BE2C (cell line): ENCODE results near the gene NDST1.

ENCODE experiments used
- DNase-seq: peaks from one replicate; pipeline ENCODE4 v3.0.0-alpha.2; 2020
- H3K27me3 ChIP-seq: fragments of 250-450 bp; sonication (Bioruptor Pico); 2 replicates; pipeline ENCODE4 v1.5.1; 2020; ENCODE audit warnings: mild to moderate bottlenecking
- H3K36me3 ChIP-seq: fragments of 250-450 bp; sonication (Bioruptor Pico); 2 replicates; pipeline ENCODE4 v1.5.1; 2020; ENCODE audit warnings: mild to moderate bottlenecking
- H3K4me1 ChIP-seq: fragments of 250-450 bp; sonication (Bioruptor Pico); 2 replicates; pipeline ENCODE4 v1.5.1; 2020
- H3K4me3 ChIP-seq: 2 replicates; pipeline ENCODE4 v1.5.1; 2011; ENCODE audit warnings: low read depth, low read length
- H3K9me3 ChIP-seq: fragments of 250-450 bp; sonication (Bioruptor Pico); 2 replicates; pipeline ENCODE4 v1.5.1; 2020
- CTCF ChIP-seq: IDR thresholded peaks from 2 replicates; pipeline ENCODE4 v1.5.1; 2012; ENCODE audit warnings: mild to moderate bottlenecking, low read depth, low read length

Gene NDST1

GRCh38 chr5:150573867-150574817 is 66.2 kb downstream of the NDST1 start:
- Histone ChIP-seq H3K4me3 (no peak overlapping the region), H3K36me3 (no peaks in the 10 kb centered on the region), H3K27me3 (no peaks in the 10 kb centered on the region), H3K9me3 (no peaks in the 10 kb centered on the region), H3K4me1 (peaks cover 22% of the 10 kb centered on the region)
- TF ChIP-seq CTCF: peak; percentile 33
- no peak for DNase-seq

- Histone ChIP-seq H3K4me3 (no peak overlapping the region), H3K9me3 (no peaks in the 10 kb centered on the region), H3K4me1 (peaks cover 22% of the 10 kb centered on the region), H3K27me3 (no peaks in the 10 kb centered on the region), H3K36me3 (no peaks in the 10 kb centered on the region)
- peak; percentile 84 for DNase-seq
- TF ChIP-seq CTCF: no peak
Measured at GRCh38 chr5:150574818-150575547, 67.1 kb downstream of the NDST1 start.

- no peaks in the 10 kb centered on the region for H3K27me3 ChIP-seq
- no peak for DNase-seq
- no peak overlapping the region for H3K4me3 ChIP-seq
- H3K9me3 ChIP-seq: no peaks in the 10 kb centered on the region
- TF ChIP-seq CTCF: no peak
- no peaks in the 10 kb centered on the region for H3K36me3 ChIP-seq
- peaks cover 22% of the 10 kb centered on the region for H3K4me1 ChIP-seq
Measured at GRCh38 chr5:150575745-150576448, 68.0 kb downstream of the NDST1 start.

- peaks cover 22% of the 10 kb centered on the region for H3K4me1 ChIP-seq
- no peaks in the 10 kb centered on the region for H3K27me3 ChIP-seq
- no peaks in the 10 kb centered on the region for H3K36me3 ChIP-seq
- no peak for TF ChIP-seq CTCF
- H3K4me3 ChIP-seq: no peak overlapping the region
- no peaks in the 10 kb centered on the region for H3K9me3 ChIP-seq
- no peak for DNase-seq
Measured at GRCh38 chr5:150576449-150576949, 68.6 kb downstream of the NDST1 start.

GRCh38 chr5:150577378-150578139 is 69.6 kb downstream of the NDST1 start:
- TF ChIP-seq CTCF: no peak

More at GRCh38 chr5:150577378-150578139, 69.6 kb downstream of the NDST1 start:
- no peaks in the 10 kb centered on the region for H3K9me3 ChIP-seq
- H3K36me3 ChIP-seq: no peaks in the 10 kb centered on the region
- H3K4me1 ChIP-seq: peaks cover 30% of the 10 kb centered on the region
- no peak for DNase-seq
- no peaks in the 10 kb centered on the region for H3K27me3 ChIP-seq
- H3K4me3 ChIP-seq: no peak overlapping the region
